HG02840 (cell line): Measurements from ENCODE around the gene ASTN2.

ENCODE experiments used
- ATAC-seq: cut with Tn5 transposase; IDR thresholded peaks from one replicate; pipeline ENCODE4 v1.9.1; 2021; ENCODE audit warnings: mild to moderate bottlenecking, moderate library complexity, moderate number of reproducible peaks; ENCODE audit not compliant: unreplicated experiment, low FRiP score

Gene ASTN2

GRCh38 chr9:116425244-116425643 is 989.6 kb downstream of the ASTN2 start:
- ATAC-seq = no peak

DNA sequence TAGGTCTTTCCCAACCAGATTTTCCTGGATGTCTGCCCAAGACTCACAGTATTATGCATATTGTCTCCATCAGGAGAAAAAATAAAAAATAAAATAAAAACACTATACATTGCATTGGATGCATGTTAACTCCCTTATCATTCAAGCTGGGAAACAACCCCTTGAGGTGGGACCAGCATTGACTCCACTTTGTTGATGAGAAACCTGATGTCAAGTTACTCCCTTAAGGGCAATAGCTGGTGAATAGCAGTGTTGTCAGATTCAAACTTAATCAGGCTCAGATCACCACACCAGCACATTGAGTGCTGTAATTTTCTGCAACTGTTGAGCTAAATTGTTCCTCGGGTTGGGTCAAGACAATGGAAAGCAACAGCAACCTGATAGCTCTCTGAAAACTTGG is 991.7 kb downstream of the ASTN2 start:
- no peak for ATAC-seq

DNA sequence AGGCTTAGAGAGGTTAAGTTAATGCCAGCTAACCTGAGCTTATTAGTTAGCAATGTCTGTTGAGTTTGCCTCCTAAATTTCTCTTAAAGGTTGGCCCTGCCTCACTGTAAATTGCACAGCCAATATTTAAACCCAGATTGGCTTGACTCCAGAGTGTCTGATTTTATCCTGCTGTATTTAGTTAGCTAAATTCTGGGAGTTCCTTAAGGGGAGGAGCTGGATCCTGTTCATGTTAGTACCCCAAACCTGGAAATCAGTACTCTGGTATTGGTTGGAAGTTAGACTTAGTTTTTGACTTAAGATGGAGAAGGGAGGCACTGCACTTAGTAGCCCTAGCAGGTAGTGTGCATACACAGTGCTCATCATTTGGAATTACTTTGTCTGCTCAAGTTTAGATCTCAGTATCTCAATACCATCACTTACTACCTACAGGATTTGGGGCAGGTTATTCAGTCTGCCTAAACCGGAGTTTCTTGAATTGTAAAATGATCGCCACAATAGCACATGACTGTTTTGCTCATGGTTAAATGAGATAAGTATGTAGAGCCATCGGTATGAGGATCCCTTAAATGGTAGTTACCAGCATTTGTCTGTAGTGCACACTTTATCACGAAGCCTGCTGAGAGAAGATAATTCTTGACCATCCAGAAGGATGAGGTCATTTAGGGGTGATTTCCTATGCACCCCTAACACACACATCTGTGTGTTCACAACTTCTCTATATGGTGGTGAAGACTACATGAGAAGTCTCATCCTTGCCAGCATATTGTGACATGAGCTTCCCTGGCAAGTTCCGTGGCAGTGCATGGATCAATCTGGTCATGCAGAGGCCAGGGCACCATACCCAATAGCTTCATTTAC is 992.5 kb downstream of the ASTN2 start:
- ATAC-seq = no peak

- no peak for ATAC-seq
Measured at GRCh38 chr9:116420993-116421538, 993.8 kb downstream of the ASTN2 start.

- no peak for ATAC-seq
Measured at GRCh38 chr9:116419181-116419580, 995.7 kb downstream of the ASTN2 start.

- no peak for ATAC-seq
Measured at GRCh38 chr9:116417464-116417863, 997.4 kb downstream of the ASTN2 start.

DNA sequence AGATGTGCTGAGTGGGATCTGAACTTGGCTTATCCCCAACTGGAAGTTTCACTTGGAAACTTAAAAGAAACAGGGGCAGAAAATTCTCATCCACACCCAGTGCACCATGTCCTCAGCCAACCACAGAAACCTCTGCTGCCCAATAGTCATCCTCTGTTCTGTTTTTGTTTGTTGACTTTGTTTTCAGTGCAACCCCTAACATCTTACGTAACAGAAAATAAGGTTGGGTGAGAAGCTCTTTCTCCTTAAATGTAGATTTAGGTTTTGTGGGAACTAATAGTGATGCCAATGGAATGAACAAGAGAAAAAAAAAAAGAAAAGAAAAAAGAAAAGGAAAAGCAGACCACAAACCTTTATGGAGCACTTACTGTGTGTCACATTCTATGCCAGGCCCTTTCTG is 998.4 kb downstream of the ASTN2 start:
- ATAC-seq = no peak

- no peak for ATAC-seq
Measured at GRCh38 chr9:116414374-116414773, 1000.5 kb downstream of the ASTN2 start.

- no peak for ATAC-seq
Measured at GRCh38 chr9:116411506-116411905, 1003.4 kb downstream of the ASTN2 start.

DNA sequence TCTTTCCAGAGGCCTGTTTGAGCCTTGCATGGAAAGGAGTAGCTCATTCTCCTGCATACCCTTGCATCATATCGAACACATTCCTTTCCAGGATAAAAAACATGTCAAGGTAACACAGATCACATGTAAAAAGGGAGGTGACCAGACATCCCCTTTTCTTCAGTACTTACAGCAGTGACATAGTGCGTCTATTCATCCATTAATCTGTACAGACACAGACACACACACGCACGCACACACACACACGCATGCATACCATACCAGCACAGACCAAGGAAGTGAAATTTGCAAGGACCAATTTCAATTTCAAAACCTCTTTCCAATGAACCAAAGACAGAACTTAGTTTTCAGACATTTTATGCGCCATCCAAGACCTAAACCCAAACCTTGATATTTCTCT is 1005.2 kb downstream of the ASTN2 start:
- no peak for ATAC-seq

GRCh38 chr9:116409129-116409528 is 1005.7 kb downstream of the ASTN2 start:
- ATAC-seq = no peak

DNA sequence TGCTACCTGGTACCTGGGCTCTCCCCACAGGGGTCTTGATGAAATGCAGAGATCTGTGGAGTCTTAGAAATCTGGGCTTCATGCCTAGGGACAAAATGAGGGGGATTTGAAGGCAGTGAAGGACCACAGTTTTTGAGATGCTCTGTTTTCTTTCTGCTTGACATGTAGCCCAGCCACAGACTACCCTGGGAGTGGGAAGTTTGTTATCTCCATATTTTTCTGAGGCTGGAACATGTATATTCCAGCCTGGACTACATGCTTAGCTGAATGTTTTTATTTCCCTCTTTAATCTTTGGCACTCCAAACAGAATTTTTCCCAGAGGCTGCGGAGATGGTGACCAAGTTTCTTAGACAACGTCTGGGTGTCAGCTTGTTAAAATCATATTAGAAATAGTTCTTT is 1008.4 kb downstream of the ASTN2 start:
- ATAC-seq = no peak

- no peak for ATAC-seq
Measured at GRCh38 chr9:116405321-116405720, 1009.5 kb downstream of the ASTN2 start.

DNA sequence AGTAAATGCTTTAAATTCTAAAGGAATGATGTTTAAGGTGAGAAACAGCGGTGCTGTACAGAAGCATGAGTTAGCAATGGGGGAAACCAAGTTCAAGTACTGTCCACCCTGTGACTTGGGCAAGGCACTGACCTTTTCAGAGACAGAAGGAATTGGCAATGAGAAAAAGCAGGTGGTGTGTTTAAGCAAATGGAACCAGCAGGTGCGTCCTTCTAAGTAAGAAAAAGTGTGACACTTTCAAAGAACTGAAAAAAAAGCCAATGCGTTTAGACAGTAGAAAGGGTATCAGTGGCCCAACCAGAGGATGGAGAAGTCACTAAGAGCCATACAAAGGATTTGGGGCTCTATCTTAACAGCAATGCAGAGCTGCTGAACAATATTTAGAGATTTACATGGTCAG is 1010.6 kb downstream of the ASTN2 start:
- ATAC-seq = no peak

GRCh38 chr9:116403171-116403570 is 1011.7 kb downstream of the ASTN2 start:
- ATAC-seq = no peak

- no peak for ATAC-seq
Measured at GRCh38 chr9:116395699-116396037, 1019.2 kb downstream of the ASTN2 start.

DNA sequence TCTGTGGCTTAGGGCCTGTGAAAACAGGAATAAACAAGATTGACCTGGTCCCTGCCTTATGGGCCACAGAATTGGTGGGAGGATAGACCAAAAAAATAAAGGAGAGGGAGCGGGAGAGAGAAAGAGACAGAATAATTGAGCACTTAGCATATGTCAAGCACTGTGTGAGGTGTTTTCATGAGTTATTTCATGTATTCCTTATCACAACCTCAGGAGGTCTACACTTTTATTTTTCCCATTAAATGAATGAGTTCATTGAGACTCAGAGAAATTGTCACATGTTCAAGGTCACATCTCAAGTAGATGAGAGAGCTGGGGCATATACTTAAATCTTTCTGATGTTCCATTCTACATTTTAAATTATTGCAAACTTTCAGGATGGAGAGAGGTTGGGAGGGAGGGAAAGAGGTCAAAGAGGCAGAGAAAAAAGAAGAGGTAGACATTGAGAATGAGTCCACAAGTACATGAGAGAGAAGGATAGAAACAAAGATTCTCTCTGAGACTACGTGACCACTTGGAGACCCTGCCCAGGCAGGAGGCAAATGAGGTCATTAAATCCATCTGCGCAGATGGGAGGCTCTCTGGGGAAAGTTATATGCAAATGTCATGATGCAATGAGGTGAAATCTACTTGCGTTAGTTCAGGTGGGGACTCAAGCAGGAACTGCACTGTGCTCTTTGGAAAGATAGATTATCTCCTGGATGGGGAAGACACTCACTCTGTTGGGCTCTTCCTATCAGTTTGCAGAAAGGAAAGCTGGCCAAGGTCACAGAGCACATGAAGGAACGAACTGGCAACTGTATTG is 1019.8 kb downstream of the ASTN2 start:
- ATAC-seq = no peak

DNA sequence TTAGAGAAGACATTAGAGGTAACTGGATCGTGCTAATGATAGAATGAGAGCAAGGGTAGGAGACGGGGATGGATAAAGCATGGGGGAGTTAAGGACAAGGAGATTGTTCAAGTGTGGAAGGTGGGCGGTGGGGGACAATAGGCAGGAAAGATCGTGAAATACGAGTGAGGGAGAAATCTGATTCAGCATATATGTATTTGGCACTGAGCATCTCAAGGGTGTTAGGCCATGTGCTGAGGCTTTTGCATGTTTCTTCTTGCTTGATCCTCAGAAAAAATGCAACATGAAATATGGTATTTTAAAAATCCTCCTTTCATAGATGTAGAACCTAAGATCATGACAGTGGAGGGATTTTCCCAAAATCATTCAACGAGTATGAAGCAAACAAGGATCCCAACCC is 1020.8 kb downstream of the ASTN2 start:
- no peak for ATAC-seq

DNA sequence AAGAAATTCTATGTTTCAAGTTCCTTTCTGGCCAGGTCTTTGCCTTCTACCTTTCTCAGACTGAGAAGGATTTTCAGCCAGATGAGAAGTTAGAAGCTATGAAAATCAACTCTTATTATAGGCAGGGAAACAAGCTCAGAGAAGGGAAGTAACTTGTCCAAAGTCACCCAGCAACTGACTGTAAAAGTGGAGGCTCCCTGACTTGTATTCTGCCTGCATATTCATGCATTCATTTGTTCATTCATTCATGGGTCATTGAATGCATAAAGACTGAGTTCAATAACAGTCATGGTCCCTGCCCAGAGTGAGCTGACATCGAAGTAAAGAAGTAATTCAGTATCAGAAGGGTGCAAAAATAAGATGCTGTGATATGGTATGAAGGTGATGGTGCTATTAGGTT is 1021.7 kb downstream of the ASTN2 start:
- ATAC-seq = no peak

DNA sequence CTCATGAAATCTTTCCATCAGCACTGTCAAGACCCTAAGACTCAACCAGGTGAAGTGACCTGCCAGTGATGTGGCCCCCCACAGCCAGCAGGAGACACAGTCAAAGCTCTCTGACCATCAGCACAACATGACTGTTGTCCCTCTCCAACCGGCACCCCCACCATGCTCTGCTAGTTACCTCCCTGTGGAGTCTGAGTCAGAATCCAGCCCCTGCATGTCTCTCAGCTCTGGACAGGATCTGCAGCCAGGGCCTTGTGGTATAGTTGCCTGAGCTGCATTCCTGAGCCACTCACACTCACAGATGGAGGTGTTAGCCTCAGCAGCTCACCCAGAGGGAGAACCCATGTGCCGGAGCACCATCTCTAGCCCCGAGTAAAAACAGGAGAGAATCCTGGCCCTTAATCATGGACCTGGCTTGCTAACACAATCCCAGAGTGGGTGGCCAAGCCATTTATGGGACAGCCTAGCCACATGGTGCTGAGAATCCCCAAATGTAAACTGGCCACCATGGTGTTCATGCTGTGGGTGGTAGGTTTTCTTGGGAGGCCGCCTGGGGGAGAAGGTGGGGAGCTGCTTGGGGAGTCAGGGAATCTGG is 1023.5 kb downstream of the ASTN2 start:
- no peak for ATAC-seq
